Activated B cell treated with CpG ODN at 0.5 μM for 24 hours (primary cell): Measurements from ENCODE around the gene STXBP6. TPM values are rescaled to one million over a fixed set of nuclear protein-coding genes. Genes with fewer than 3 reads are reported as not detected.

Experiments
- ATAC-seq: fragments of 200-7000 bp; cut with Tn5 transposase; one replicate; pipeline ENCODE4 v1.10.0; 2021; ENCODE audit warnings: low read depth, mild to moderate bottlenecking, moderate library complexity
- CTCF ChIA-PET: fragments of 350-600 bp; sonication (Branson Sonifier 250); formaldehyde crosslinking; loops from one replicate; lab custom pipeline; 2021; ENCODE audit warnings: antibody characterized with exemption; lab: Charles Lee
- POLR2A ChIA-PET: fragments of 350-600 bp; sonication (Branson Sonifier 250); formaldehyde crosslinking; loops from one replicate; lab custom pipeline; 2021; ENCODE audit warnings: antibody characterized with exemption; lab: Charles Lee
- DNase-seq: peaks from one replicate; pipeline ENCODE4 v3.0.0; 2022
- H3K27ac Mint-ChIP-seq: one replicate; pipeline ENCODE4 v1.8.0; 2020; ENCODE audit warnings: mixed read lengths
- H3K27me3 Mint-ChIP-seq: one replicate; pipeline ENCODE4 v1.8.0; 2021; ENCODE audit warnings: mixed read lengths
- H3K36me3 Mint-ChIP-seq: one replicate; pipeline ENCODE4 v1.8.0; 2021; ENCODE audit warnings: low read depth, mixed read lengths
- H3K4me1 Mint-ChIP-seq: one replicate; pipeline ENCODE4 v1.8.0; 2021; ENCODE audit warnings: mixed read lengths
- H3K4me3 Mint-ChIP-seq: one replicate; pipeline ENCODE4 v1.8.0; 2020; ENCODE audit warnings: mild to moderate bottlenecking, mixed read lengths
- H3K9me3 Mint-ChIP-seq: one replicate; pipeline ENCODE4 v1.8.0; 2020; ENCODE audit warnings: mixed read lengths
- intact Hi-C: fragments of 100-400 bp; cut with micrococcal nuclease; formaldehyde crosslinking; loops from one replicate; pipeline ENCODE4 v1.15.1; 2024
- total RNA-seq: library from RNA; stranded (reverse); gene quantifications from 2 replicates; pipeline ENCODE4 v1.2.3, GENCODE V29; 2022
- TF ChIP-seq, protein P1 (sequence below): fragments of 200-600 bp; IDR thresholded peaks from one replicate; pipeline ENCODE4 v1.8.0; 2022; ENCODE audit warnings: antibody characterized with exemption, mild to moderate bottlenecking

The STXBP6 gene
- total RNA-seq, 1 donor from 2014 or later, result 0.22 TPM

DNA sequence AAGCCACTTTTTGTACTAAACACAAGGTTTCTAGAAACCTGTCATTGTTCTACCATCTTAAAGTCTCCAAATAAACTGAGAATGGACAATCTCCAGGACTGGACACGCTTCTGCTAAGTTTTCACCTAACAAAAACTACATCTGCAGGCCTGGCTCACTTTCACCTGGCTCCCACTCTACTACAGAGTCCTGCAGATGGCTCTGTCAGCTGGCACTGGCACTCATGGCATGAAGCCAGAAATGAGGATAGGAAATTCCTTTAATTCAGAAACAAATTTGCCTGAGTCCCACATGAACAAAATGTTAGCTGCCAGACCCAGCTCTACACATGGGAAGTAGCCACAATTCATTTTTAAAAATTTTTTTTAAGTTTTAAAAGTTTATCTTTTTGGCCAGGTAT, 42.1 kb downstream of the STXBP6 start:
- POLR2A ChIA-PET, result no interaction called here
- TF ChIP-seq, protein P1, sequence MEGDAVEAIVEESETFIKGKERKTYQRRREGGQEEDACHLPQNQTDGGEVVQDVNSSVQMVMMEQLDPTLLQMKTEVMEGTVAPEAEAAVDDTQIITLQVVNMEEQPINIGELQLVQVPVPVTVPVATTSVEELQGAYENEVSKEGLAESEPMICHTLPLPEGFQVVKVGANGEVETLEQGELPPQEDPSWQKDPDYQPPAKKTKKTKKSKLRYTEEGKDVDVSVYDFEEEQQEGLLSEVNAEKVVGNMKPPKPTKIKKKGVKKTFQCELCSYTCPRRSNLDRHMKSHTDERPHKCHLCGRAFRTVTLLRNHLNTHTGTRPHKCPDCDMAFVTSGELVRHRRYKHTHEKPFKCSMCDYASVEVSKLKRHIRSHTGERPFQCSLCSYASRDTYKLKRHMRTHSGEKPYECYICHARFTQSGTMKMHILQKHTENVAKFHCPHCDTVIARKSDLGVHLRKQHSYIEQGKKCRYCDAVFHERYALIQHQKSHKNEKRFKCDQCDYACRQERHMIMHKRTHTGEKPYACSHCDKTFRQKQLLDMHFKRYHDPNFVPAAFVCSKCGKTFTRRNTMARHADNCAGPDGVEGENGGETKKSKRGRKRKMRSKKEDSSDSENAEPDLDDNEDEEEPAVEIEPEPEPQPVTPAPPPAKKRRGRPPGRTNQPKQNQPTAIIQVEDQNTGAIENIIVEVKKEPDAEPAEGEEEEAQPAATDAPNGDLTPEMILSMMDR, result no peak

DNA sequence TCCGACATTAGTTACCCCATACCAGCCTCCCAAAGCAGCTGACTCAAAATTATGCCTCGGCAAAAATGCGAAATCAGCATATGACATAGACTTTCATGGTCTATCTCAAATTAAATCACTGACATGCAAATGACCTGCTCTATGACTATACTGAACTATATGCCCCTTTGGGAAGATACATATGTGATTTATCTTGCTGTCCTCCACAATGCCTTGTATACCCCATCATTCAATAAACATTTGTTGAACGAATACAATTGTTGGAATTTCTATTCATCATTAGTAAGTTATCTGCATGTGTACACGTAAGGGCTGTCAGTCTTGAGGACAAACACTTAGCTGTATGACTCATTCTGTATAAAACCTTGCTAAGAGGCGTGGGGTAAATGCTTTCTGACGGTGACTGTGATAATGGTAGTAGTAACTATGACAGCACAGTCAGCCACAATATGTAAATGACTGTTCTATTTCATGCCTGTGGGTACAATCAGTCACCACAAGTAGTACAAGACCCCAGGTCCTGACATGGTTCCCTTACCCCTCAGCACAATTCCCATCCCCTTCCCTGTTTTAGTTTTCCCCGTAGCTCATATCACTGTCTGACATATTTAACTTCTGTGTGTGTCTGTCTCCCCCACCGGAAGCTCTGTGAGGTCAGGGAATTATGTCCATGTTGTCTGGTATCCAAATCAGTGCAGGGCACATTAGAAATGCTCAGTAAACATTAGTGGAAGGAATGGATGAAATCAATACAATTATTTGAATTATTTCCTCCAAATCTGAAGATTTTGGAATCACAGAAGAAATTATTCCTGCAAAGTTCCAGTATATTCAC, 42.8 kb downstream of the STXBP6 start:
- ChIA-PET CTCF (no interaction called here), POLR2A (no interaction called here)
- Mint-ChIP-seq H3K4me1 (no peaks in the 10 kb centered on the region), H3K9me3 (no peaks in the 10 kb centered on the region), H3K36me3 (no peaks in the 10 kb centered on the region), H3K4me3 (no peak overlapping the region), H3K27ac (no peak overlapping the region), H3K27me3 (peaks cover 10% of the 10 kb centered on the region)
- TF ChIP-seq, protein P1, result no peak
- ATAC-seq (no peak), DNase-seq (no peak)
- intact Hi-C loops, result no loop called here

More for the DNA sequence above, 42.1 kb downstream of the STXBP6 start:
- Mint-ChIP-seq H3K27me3 (peaks cover 10% of the 10 kb centered on the region), H3K4me3 (no peak overlapping the region), H3K36me3 (no peaks in the 10 kb centered on the region), H3K27ac (no peak overlapping the region), H3K9me3 (no peaks in the 10 kb centered on the region), H3K4me1 (no peaks in the 10 kb centered on the region)
- intact Hi-C loops, result no loop called here
- CTCF ChIA-PET, result no interaction called here
- DNase-seq (no peak), ATAC-seq (no peak)

DNA sequence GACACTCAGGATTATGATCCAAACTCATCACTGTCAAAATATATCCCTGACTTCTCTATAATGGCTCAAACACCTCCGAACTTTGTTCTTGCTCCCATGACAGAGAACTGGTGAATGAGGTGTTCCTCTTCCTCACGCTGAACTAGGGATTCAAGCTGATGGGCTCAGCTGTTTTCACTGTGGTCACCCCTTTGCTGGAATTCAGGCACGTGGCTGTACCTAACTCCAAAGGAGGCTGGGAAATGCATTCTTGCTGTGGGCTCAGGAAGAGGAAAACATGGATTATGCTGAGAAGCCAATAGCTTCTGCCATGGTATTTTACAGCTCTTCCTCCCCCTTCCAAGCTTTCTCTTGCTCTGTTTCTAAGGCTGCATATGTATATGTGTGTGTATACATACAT, 43.9 kb downstream of the STXBP6 start:
- TF ChIP-seq, protein P1, result no peak
- Mint-ChIP-seq H3K9me3 (no peaks in the 10 kb centered on the region), H3K27ac (no peak overlapping the region), H3K4me1 (no peaks in the 10 kb centered on the region), H3K4me3 (no peak overlapping the region), H3K27me3 (peaks cover 10% of the 10 kb centered on the region), H3K36me3 (no peaks in the 10 kb centered on the region)
- CTCF ChIA-PET, result no interaction called here
- DNase-seq (no peak), ATAC-seq (no peak)
- intact Hi-C loops, result no loop called here
- POLR2A ChIA-PET, result interaction anchor here (0.6 kb wide), 1 partner anchor 243 kb away, joined by 3 read pairs; no protein-coding TSS in a partner anchor

DNA sequence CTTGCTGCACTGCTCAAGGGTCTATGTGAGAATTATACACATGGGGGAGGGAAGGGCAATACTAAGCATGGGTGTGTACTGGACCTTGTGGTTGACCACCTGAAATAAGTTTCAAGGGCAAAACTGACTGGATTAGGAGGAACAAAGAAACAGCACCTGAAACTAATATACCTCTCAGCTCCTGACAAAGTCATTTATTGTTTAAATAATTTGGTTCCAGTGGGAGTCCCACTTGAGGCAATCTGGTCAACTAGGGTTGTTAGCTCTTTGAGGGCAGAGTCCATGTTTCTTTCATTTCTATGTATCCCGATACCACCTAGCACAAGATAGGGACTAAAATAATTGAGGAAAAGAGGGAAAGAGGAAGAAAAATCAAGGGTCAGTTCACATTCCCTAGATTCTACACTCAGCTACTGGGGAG, 45.5 kb downstream of the STXBP6 start:
- Mint-ChIP-seq H3K4me3 (no peak overlapping the region), H3K4me1 (no peaks in the 10 kb centered on the region), H3K27me3 (peaks cover 5% of the 10 kb centered on the region), H3K27ac (no peak overlapping the region), H3K9me3 (no peaks in the 10 kb centered on the region), H3K36me3 (no peaks in the 10 kb centered on the region)
- ATAC-seq, result no peak
- CTCF ChIA-PET, result no interaction called here
- POLR2A ChIA-PET, result no interaction called here
- no peak for DNase-seq
- intact Hi-C loops, result no loop called here
- TF ChIP-seq, protein P1, result no peak

DNA sequence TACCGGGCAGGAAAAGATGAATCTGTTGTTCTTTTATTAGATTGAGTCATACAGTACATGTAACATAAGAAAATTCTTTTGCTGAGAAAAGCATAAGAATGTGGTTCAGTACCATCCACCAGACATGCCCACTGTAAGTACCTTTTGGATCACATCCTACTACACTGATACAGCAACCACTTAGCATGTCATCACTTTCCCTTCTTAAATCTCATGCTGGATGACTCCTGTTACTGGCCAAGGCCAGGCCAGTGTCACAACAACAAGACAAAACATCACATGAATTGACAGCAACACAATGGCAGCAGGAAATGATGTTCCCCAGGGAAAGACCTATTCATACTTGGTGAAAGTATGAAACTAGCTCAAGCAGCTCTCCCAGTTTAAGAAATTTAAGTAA, 46.4 kb downstream of the STXBP6 start:
- TF ChIP-seq, protein P1, result no peak
- Mint-ChIP-seq H3K9me3 (no peaks in the 10 kb centered on the region), H3K36me3 (no peaks in the 10 kb centered on the region), H3K4me1 (no peaks in the 10 kb centered on the region), H3K27ac (no peak overlapping the region), H3K4me3 (no peak overlapping the region), H3K27me3 (peaks cover 3% of the 10 kb centered on the region)
- POLR2A ChIA-PET, result no interaction called here
- intact Hi-C loops, result no loop called here
- ATAC-seq (no peak), DNase-seq (no peak)
- CTCF ChIA-PET, result no interaction called here
